Neutrophil (primary cell): ENCODE results near the gene PVALB.

Source experiments
- H3K27ac ChIP-seq: fragments of 200-600 bp; sonication (generic); 2 replicates; pipeline ENCODE4 v1.5.1; 2016; ENCODE audit warnings: mild to moderate bottlenecking, moderate library complexity
- H3K27me3 ChIP-seq: fragments of 200-600 bp; sonication (generic); 2 replicates; pipeline ENCODE4 v1.6.0; 2016; ENCODE audit warnings: mild to moderate bottlenecking
- H3K36me3 ChIP-seq: fragments of 200-600 bp; sonication (generic); 2 replicates; pipeline ENCODE4 v1.5.1; 2017
- H3K4me1 ChIP-seq, 2 experiments: fragments of 200-600 bp in 1 of 2; sonication (generic) in 1 of 2; 1 replicate in 1 of 2; 2 replicates in 1 of 2; pipeline versions ENCODE4 v1.5.1 to v1.6.1; 2013 to 2016; ENCODE audit warnings: low read depth in 1 of 2, low read length in 1 of 2, mild to moderate bottlenecking in 1 of 2, moderate library complexity in 1 of 2; ENCODE audit not compliant: control insufficient read depth in 1 of 2, insufficient read depth in 1 of 2
- H3K4me3 ChIP-seq, 2 experiments: fragments of 200-600 bp in 1 of 2; sonication (generic) in 1 of 2; 1 replicate in 1 of 2; 2 replicates in 1 of 2; pipeline ENCODE4 v1.5.1; 2013 to 2016; ENCODE audit warnings: low read depth in 1 of 2, low read length in 1 of 2, mild to moderate bottlenecking in 1 of 2, moderate library complexity in 1 of 2
- H3K9me3 ChIP-seq: fragments of 200-600 bp; sonication (generic); 2 replicates; pipeline ENCODE4 v1.5.1; 2016
- CTCF ChIP-seq: fragments of 200-600 bp; sonication (generic); IDR thresholded peaks from 2 replicates; pipeline ENCODE4 v1.5.1; 2016; ENCODE audit warnings: antibody characterized with exemption

Gene PVALB

GRCh38 chr22:36814801-36815200, 2.0 kb downstream of the PVALB start:
- no peaks in the 10 kb centered on the region for H3K36me3 ChIP-seq
- H3K27me3 ChIP-seq = peaks cover 80% of the 10 kb centered on the region
- no peak overlapping the region for H3K27ac ChIP-seq
- no peak overlapping the region for H3K4me3 ChIP-seq
- TF ChIP-seq CTCF = no peak
- peaks cover 5 to 13% of the 10 kb centered on the region in 2 experiments for H3K4me1 ChIP-seq
- H3K9me3 ChIP-seq = no peaks in the 10 kb centered on the region

- Histone ChIP-seq H3K27ac (no peak overlapping the region), H3K27me3 (peaks cover 46% of the 10 kb centered on the region), H3K9me3 (no peaks in the 10 kb centered on the region), H3K4me3 (no peak overlapping the region), H3K4me1 (peaks cover 29 to 31% of the 10 kb centered on the region in 2 experiments), H3K36me3 (no peaks in the 10 kb centered on the region)
- no peak for TF ChIP-seq CTCF
Measured at GRCh38 chr22:36811094-36811800, 5.6 kb downstream of the PVALB start.

- no peak overlapping the region for H3K27ac ChIP-seq
- H3K4me1 ChIP-seq = peaks cover 28 to 31% of the 10 kb centered on the region in 2 experiments
- H3K4me3 ChIP-seq = no peak overlapping the region
- H3K9me3 ChIP-seq = no peaks in the 10 kb centered on the region
- no peaks in the 10 kb centered on the region for H3K36me3 ChIP-seq
- no peak for TF ChIP-seq CTCF
- peaks cover 46% of the 10 kb centered on the region for H3K27me3 ChIP-seq
Measured at GRCh38 chr22:36809351-36809750, 7.5 kb downstream of the PVALB start.

- H3K4me3 ChIP-seq = no peak overlapping the region
- H3K4me1 ChIP-seq = peaks cover 28 to 31% of the 10 kb centered on the region in 2 experiments
- no peaks in the 10 kb centered on the region for H3K36me3 ChIP-seq
- peaks cover 46% of the 10 kb centered on the region for H3K27me3 ChIP-seq
- no peaks in the 10 kb centered on the region for H3K9me3 ChIP-seq
- no peak for TF ChIP-seq CTCF
- H3K27ac ChIP-seq = no peak overlapping the region
Measured at GRCh38 chr22:36808721-36809344, 8.0 kb downstream of the PVALB start.

GRCh38 chr22:36807627-36808026, 9.2 kb downstream of the PVALB start:
- peaks cover 46% of the 10 kb centered on the region for H3K27me3 ChIP-seq
- H3K36me3 ChIP-seq = no peaks in the 10 kb centered on the region
- H3K4me3 ChIP-seq = no peak overlapping the region
- no peak for TF ChIP-seq CTCF
- H3K9me3 ChIP-seq = no peaks in the 10 kb centered on the region
- H3K4me1 ChIP-seq = peaks cover 28 to 31% of the 10 kb centered on the region in 2 experiments
- H3K27ac ChIP-seq = no peak overlapping the region
